ENCODE data around the gene CD93. TPM values are rescaled to one million over a fixed set of nuclear protein-coding genes. Genes with fewer than 3 reads are reported as not detected.
A peak's percentile ranks its signal among the peaks of the same experiment; 100 is the strongest.

Gene CD93
- total and polyA plus RNA-seq, 4 donors, result 5.7 to 160 (median 65.7) TPM

GRCh38 chr20:23122321-23122720 is 36.2 kb upstream of the CD93 start:
- intact Hi-C loops (cut with DNase I), result no loop called here
- Histone ChIP-seq H3K4me3 (ENCODE audit: low read length in 2 of 2) (no peak overlapping the region), H3K27me3 (ENCODE audit: control insufficient read depth in 1 of 2, insufficient read depth in 2 of 2, low read length in 1 of 2) (no peaks in the 10 kb centered on the region), H3K36me3 (ENCODE audit: control insufficient read depth in 1 of 2, insufficient read depth in 2 of 2, low read length in 1 of 2) (no peaks in the 10 kb centered on the region), H3K27ac (ENCODE audit: low read depth in 1 of 2, low read length in 2 of 2) (no peak overlapping the region), H3K9me3 (ENCODE audit: control insufficient read depth, low read length) (no peaks in the 10 kb centered on the region), H3K4me1 (ENCODE audit: control insufficient read depth in 1 of 2, insufficient read depth in 2 of 2, low read length in 2 of 2) (no peaks in the 10 kb centered on the region)
- 80 to 81% methylated on average over 7 of the region's 9 CpGs for WGBS, 2 donors
- DNase-seq (peak; percentile 22 to 52), ATAC-seq (ENCODE audit: low FRiP score) (no peak)

- intact Hi-C loops (cut with DNase I), result no loop called here
Measured at GRCh38 chr20:23121751-23122320, 35.7 kb upstream of the CD93 start.

GRCh38 chr20:23120936-23121750 is 35.0 kb upstream of the CD93 start:
- no peaks in the 10 kb centered on the region for H3K4me1 ChIP-seq (ENCODE audit: control insufficient read depth in 1 of 2, insufficient read depth in 2 of 2, low read length in 2 of 2)
- H3K36me3 ChIP-seq (ENCODE audit: control insufficient read depth in 1 of 2, insufficient read depth in 2 of 2, low read length in 1 of 2), result no peaks in the 10 kb centered on the region
- DNase-seq (peak; percentile 44 to 69), ATAC-seq (ENCODE audit: low FRiP score) (no peak)
- H3K27me3 ChIP-seq (ENCODE audit: control insufficient read depth in 1 of 2, insufficient read depth in 2 of 2, low read length in 1 of 2), result no peaks in the 10 kb centered on the region
- no peaks in the 10 kb centered on the region for H3K9me3 ChIP-seq (ENCODE audit: control insufficient read depth, low read length)
- WGBS, 2 donors, result 89 to 91% methylated on average over 15 of the region's 15 CpGs
- intact Hi-C loops (cut with DNase I), result no loop called here
- no peak overlapping the region for H3K27ac ChIP-seq (ENCODE audit: low read depth in 1 of 2, low read length in 2 of 2)
- H3K4me3 ChIP-seq (ENCODE audit: low read length in 2 of 2), result no peak overlapping the region

More at GRCh38 chr20:23121751-23122320, 35.7 kb upstream of the CD93 start:
- H3K27ac ChIP-seq (ENCODE audit: low read depth in 1 of 2, low read length in 2 of 2), result no peak overlapping the region
- H3K27me3 ChIP-seq (ENCODE audit: control insufficient read depth in 1 of 2, insufficient read depth in 2 of 2, low read length in 1 of 2), result no peaks in the 10 kb centered on the region
- H3K4me3 ChIP-seq (ENCODE audit: low read length in 2 of 2), result no peak overlapping the region
- WGBS, 2 donors, result 95 to 96% methylated on average over 9 of the region's 9 CpGs
- H3K9me3 ChIP-seq (ENCODE audit: control insufficient read depth, low read length), result no peaks in the 10 kb centered on the region
- no peak for DNase-seq
- no peaks in the 10 kb centered on the region for H3K4me1 ChIP-seq (ENCODE audit: control insufficient read depth in 1 of 2, insufficient read depth in 2 of 2, low read length in 2 of 2)
- ATAC-seq (ENCODE audit: low FRiP score), result no peak
- H3K36me3 ChIP-seq (ENCODE audit: control insufficient read depth in 1 of 2, insufficient read depth in 2 of 2, low read length in 1 of 2), result no peaks in the 10 kb centered on the region

- no peaks in the 10 kb centered on the region for H3K9me3 ChIP-seq (ENCODE audit: control insufficient read depth, low read length)
- H3K27ac ChIP-seq (ENCODE audit: low read depth in 1 of 2, low read length in 2 of 2), result no peak overlapping the region
- 84 to 95% methylated on average over 6 to 7 of the region's 7 CpGs for WGBS, 2 donors
- H3K4me3 ChIP-seq (ENCODE audit: low read length in 2 of 2), result no peak overlapping the region
- no peaks in the 10 kb centered on the region for H3K27me3 ChIP-seq (ENCODE audit: control insufficient read depth in 1 of 2, insufficient read depth in 2 of 2, low read length in 1 of 2)
- no peaks in the 10 kb centered on the region for H3K4me1 ChIP-seq (ENCODE audit: control insufficient read depth in 1 of 2, insufficient read depth in 2 of 2, low read length in 2 of 2)
- intact Hi-C loops (cut with DNase I), result no loop called here
- DNase-seq (peak; percentile 38 to 61), ATAC-seq (ENCODE audit: low FRiP score) (no peak)
- no peaks in the 10 kb centered on the region for H3K36me3 ChIP-seq (ENCODE audit: control insufficient read depth in 1 of 2, insufficient read depth in 2 of 2, low read length in 1 of 2)
Measured at GRCh38 chr20:23120261-23120660, 34.1 kb upstream of the CD93 start.

GRCh38 chr20:23119456-23120216 is 33.5 kb upstream of the CD93 start:
- Histone ChIP-seq H3K36me3 (ENCODE audit: control insufficient read depth in 1 of 2, insufficient read depth in 2 of 2, low read length in 1 of 2) (no peaks in the 10 kb centered on the region), H3K4me3 (ENCODE audit: low read length in 2 of 2) (no peak overlapping the region), H3K4me1 (ENCODE audit: control insufficient read depth in 1 of 2, insufficient read depth in 2 of 2, low read length in 2 of 2) (no peaks in the 10 kb centered on the region), H3K9me3 (ENCODE audit: control insufficient read depth, low read length) (no peaks in the 10 kb centered on the region), H3K27me3 (ENCODE audit: control insufficient read depth in 1 of 2, insufficient read depth in 2 of 2, low read length in 1 of 2) (no peaks in the 10 kb centered on the region), H3K27ac (ENCODE audit: low read depth in 1 of 2, low read length in 2 of 2) (no peak overlapping the region)
- intact Hi-C loops (cut with DNase I), result no loop called here
- peak; percentile 41 to 63 for DNase-seq
- WGBS, 2 donors, result 93 to 95% methylated on average over 15 of the region's 15 CpGs
- ATAC-seq (ENCODE audit: low FRiP score), result no peak

- intact Hi-C loops (cut with DNase I), result no loop called here
- Histone ChIP-seq H3K36me3 (ENCODE audit: control insufficient read depth in 1 of 2, insufficient read depth in 2 of 2, low read length in 1 of 2) (no peaks in the 10 kb centered on the region), H3K27me3 (ENCODE audit: control insufficient read depth in 1 of 2, insufficient read depth in 2 of 2, low read length in 1 of 2) (no peaks in the 10 kb centered on the region), H3K4me3 (ENCODE audit: low read length in 2 of 2) (no peak overlapping the region), H3K27ac (ENCODE audit: low read depth in 1 of 2, low read length in 2 of 2) (no peak overlapping the region), H3K9me3 (ENCODE audit: control insufficient read depth, low read length) (no peaks in the 10 kb centered on the region), H3K4me1 (ENCODE audit: control insufficient read depth in 1 of 2, insufficient read depth in 2 of 2, low read length in 2 of 2) (no peaks in the 10 kb centered on the region)
- ATAC-seq (ENCODE audit: low FRiP score) (no peak), DNase-seq (peak; percentile 44 to 60)
- WGBS, 2 donors, result 93 to 95% methylated on average over 9 of the region's 9 CpGs
Measured at GRCh38 chr20:23118766-23119165, 32.6 kb upstream of the CD93 start.

- Histone ChIP-seq H3K27me3 (ENCODE audit: control insufficient read depth in 1 of 2, insufficient read depth in 2 of 2, low read length in 1 of 2) (no peaks in the 10 kb centered on the region), H3K4me3 (ENCODE audit: low read length in 2 of 2) (no peak overlapping the region), H3K9me3 (ENCODE audit: control insufficient read depth, low read length) (no peaks in the 10 kb centered on the region), H3K4me1 (ENCODE audit: control insufficient read depth in 1 of 2, insufficient read depth in 2 of 2, low read length in 2 of 2) (no peaks in the 10 kb centered on the region), H3K36me3 (ENCODE audit: control insufficient read depth in 1 of 2, insufficient read depth in 2 of 2, low read length in 1 of 2) (no peaks in the 10 kb centered on the region), H3K27ac (ENCODE audit: low read depth in 1 of 2, low read length in 2 of 2) (no peak overlapping the region)
- ATAC-seq (ENCODE audit: low FRiP score) (no peak), DNase-seq (peak; percentile 26 to 37)
- intact Hi-C loops (cut with DNase I), result no loop called here
- 93 to 96% methylated on average over 8 of the region's 8 CpGs for WGBS, 2 donors
Measured at GRCh38 chr20:23118144-23118543, 32.0 kb upstream of the CD93 start.

- Histone ChIP-seq H3K36me3 (ENCODE audit: control insufficient read depth in 1 of 2, insufficient read depth in 2 of 2, low read length in 1 of 2) (no peaks in the 10 kb centered on the region), H3K9me3 (ENCODE audit: control insufficient read depth, low read length) (no peaks in the 10 kb centered on the region), H3K4me3 (ENCODE audit: low read length in 2 of 2) (no peak overlapping the region), H3K27me3 (ENCODE audit: control insufficient read depth in 1 of 2, insufficient read depth in 2 of 2, low read length in 1 of 2) (no peaks in the 10 kb centered on the region), H3K27ac (ENCODE audit: low read depth in 1 of 2, low read length in 2 of 2) (no peak overlapping the region), H3K4me1 (ENCODE audit: control insufficient read depth in 1 of 2, insufficient read depth in 2 of 2, low read length in 2 of 2) (no peaks in the 10 kb centered on the region)
- intact Hi-C loops (cut with DNase I), result no loop called here
- ATAC-seq (ENCODE audit: low FRiP score), result no peak
- WGBS, 2 donors, result 96% methylated on average over 8 of the region's 8 CpGs
- DNase-seq, result peak; percentile 41 to 42
Measured at GRCh38 chr20:23117738-23118137, 31.6 kb upstream of the CD93 start.
